Measurements from ENCODE around the gene ADA. TPM values are rescaled to one million over a fixed set of nuclear protein-coding genes. Genes with fewer than 3 reads are reported as not detected.
A peak's percentile ranks its signal among the peaks of the same experiment; 100 is the strongest.

Gene ADA
- total and polyA plus RNA-seq, 2 of the 13 experiments (the other 11 are each of a cell fraction or from before 2014, with no cell fraction given) = 2.5 to 11.3 TPM

DNA sequence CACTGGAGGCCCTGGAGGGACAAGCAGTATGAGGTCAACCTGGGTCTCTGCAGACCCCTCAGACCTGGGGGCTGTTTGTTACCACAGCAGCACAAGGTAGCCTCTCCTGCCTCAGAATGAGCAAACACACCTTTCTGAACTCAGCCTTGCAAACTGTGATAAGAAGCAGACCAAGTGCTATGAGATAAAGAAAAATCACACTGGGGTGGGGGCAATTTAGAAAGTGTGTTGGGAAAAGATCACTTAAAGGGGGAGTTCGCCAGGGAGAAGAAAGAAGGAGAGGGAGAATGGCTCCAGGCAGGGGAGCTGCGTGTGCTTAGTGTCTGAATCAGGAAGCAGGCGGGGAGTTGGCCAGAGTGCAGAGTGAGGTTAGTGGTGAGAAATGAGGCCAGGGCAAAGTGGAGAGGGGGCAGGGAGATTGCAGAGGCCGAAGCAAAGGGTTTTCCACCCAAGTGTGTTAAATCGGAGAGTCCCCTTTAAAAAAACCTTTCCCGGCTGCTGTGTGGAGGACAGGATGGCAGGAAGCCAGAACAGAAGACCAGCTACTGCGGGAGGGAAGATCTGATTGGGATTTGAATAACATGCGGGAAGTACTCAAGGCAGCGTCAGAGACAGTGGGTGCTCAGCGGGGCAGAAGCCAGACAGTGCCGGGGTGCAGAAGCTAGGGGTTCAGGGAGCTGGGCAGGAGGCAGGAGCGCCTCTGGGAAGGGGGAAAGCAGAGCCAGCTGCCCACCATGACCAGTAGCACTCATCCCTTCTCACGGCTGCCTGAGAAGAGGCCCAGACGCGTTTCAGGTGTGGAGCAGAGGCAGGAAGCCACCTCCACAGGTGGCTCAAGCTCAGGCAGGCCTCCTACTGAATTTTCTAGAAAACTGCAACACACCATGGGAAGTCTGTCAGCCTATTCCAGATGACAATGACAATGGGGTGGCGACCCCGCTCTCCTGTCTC, 9.0 kb downstream of the ADA start (continued):
- TF ChIP-seq KLF15 (CRISPR knock-in tag; IDR thresholded peaks at IDR 0.05; ENCODE audit: borderline replicate concordance) (no peak), ZNF678 (CRISPR knock-in tag; IDR thresholded peaks at IDR 0.05) (peak; percentile 64; the same call in 1 of the 2 replicates), GTF3A (CRISPR knock-in tag; conservative IDR thresholded peaks at IDR 0.05) (no peak), MIER3 (CRISPR knock-in tag; IDR thresholded peaks at IDR 0.05; ENCODE audit: borderline replicate concordance) (no peak), MAFK (conservative IDR thresholded peaks at IDR 0.05 in 1 of 2, IDR thresholded peaks at IDR 0.05 in 1 of 2; ENCODE audit: low read length in 2 of 2) (no peak), ZNF749 (CRISPR knock-in tag; IDR thresholded peaks at IDR 0.05; ENCODE audit: borderline replicate concordance) (no peak), RXRB (CRISPR knock-in tag; IDR thresholded peaks at IDR 0.05; ENCODE audit: borderline replicate concordance) (peak; percentile 23; the same call in 1 of the 2 replicates), SAFB2 (CRISPR knock-in tag; IDR thresholded peaks at IDR 0.05; ENCODE audit: borderline replicate concordance, low read depth) (no peak; the same call in 1 of the 2 replicates), ZSCAN12 (CRISPR knock-in tag; IDR thresholded peaks at IDR 0.05) (no peak), ZNF607 (CRISPR knock-in tag; IDR thresholded peaks at IDR 0.05; ENCODE audit: borderline replicate concordance) (peak; percentile 38; the same call in 1 of the 2 replicates), NFIC (IDR thresholded peaks at IDR 0.05; ENCODE audit: low read length) (no peak), ZNF7 (CRISPR knock-in tag; IDR thresholded peaks at IDR 0.05) (no peak), ZNF772 (CRISPR knock-in tag; IDR thresholded peaks at IDR 0.05) (no peak), MZF1 (CRISPR knock-in tag; IDR thresholded peaks at IDR 0.05; ENCODE audit: borderline replicate concordance) (no peak), ZNF136 (CRISPR knock-in tag; IDR thresholded peaks at IDR 0.05; ENCODE audit: low read depth) (no peak), NFKBIZ (CRISPR knock-in tag; IDR thresholded peaks at IDR 0.05) (no peak), ZKSCAN8 (CRISPR knock-in tag; IDR thresholded peaks at IDR 0.05; ENCODE audit: borderline replicate concordance) (no peak), ZNF431 (CRISPR knock-in tag; IDR thresholded peaks at IDR 0.05; ENCODE audit: borderline replicate concordance, low read depth) (peak; percentile 26; the same call in 1 of the 2 replicates), ZNF10 (CRISPR knock-in tag; IDR thresholded peaks at IDR 0.05; ENCODE audit: borderline replicate concordance, low read depth) (no peak)
- TF ChIP-seq, protein P1, sequence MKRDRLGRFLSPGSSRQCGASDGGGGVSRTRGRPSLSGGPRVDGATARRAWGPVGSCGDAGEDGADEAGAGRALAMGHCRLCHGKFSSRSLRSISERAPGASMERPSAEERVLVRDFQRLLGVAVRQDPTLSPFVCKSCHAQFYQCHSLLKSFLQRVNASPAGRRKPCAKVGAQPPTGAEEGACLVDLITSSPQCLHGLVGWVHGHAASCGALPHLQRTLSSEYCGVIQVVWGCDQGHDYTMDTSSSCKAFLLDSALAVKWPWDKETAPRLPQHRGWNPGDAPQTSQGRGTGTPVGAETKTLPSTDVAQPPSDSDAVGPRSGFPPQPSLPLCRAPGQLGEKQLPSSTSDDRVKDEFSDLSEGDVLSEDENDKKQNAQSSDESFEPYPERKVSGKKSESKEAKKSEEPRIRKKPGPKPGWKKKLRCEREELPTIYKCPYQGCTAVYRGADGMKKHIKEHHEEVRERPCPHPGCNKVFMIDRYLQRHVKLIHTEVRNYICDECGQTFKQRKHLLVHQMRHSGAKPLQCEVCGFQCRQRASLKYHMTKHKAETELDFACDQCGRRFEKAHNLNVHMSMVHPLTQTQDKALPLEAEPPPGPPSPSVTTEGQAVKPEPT (CRISPR knock-in tag; IDR thresholded peaks at IDR 0.05; ENCODE audit: low read depth) = no peak; the same call in none of the 2 replicates
- TF ChIP-seq, protein P2, sequence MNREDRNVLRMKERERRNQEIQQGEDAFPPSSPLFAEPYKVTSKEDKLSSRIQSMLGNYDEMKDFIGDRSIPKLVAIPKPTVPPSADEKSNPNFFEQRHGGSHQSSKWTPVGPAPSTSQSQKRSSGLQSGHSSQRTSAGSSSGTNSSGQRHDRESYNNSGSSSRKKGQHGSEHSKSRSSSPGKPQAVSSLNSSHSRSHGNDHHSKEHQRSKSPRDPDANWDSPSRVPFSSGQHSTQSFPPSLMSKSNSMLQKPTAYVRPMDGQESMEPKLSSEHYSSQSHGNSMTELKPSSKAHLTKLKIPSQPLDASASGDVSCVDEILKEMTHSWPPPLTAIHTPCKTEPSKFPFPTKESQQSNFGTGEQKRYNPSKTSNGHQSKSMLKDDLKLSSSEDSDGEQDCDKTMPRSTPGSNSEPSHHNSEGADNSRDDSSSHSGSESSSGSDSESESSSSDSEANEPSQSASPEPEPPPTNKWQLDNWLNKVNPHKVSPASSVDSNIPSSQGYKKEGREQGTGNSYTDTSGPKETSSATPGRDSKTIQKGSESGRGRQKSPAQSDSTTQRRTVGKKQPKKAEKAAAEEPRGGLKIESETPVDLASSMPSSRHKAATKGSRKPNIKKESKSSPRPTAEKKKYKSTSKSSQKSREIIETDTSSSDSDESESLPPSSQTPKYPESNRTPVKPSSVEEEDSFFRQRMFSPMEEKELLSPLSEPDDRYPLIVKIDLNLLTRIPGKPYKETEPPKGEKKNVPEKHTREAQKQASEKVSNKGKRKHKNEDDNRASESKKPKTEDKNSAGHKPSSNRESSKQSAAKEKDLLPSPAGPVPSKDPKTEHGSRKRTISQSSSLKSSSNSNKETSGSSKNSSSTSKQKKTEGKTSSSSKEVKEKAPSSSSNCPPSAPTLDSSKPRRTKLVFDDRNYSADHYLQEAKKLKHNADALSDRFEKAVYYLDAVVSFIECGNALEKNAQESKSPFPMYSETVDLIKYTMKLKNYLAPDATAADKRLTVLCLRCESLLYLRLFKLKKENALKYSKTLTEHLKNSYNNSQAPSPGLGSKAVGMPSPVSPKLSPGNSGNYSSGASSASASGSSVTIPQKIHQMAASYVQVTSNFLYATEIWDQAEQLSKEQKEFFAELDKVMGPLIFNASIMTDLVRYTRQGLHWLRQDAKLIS (CRISPR knock-in tag; IDR thresholded peaks at IDR 0.05) = no peak
- TF ChIP-seq, protein P3, sequence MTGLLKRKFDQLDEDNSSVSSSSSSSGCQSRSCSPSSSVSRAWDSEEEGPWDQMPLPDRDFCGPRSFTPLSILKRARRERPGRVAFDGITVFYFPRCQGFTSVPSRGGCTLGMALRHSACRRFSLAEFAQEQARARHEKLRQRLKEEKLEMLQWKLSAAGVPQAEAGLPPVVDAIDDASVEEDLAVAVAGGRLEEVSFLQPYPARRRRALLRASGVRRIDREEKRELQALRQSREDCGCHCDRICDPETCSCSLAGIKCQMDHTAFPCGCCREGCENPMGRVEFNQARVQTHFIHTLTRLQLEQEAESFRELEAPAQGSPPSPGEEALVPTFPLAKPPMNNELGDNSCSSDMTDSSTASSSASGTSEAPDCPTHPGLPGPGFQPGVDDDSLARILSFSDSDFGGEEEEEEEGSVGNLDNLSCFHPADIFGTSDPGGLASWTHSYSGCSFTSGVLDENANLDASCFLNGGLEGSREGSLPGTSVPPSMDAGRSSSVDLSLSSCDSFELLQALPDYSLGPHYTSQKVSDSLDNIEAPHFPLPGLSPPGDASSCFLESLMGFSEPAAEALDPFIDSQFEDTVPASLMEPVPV (CRISPR knock-in tag; IDR thresholded peaks at IDR 0.05) = peak; percentile 84

All from HepG2 (cell line).